ENCODE data around the gene GNG2.

GRCh38 chr14:51939226-51939625 is 78.8 kb downstream of the GNG2 start:
- TF ChIP-seq GATA3 (IDR thresholded peaks at IDR 0.05; ENCODE audit: low read depth, low read length) (no peak), GATA2 (IDR thresholded peaks at IDR 0.05; ENCODE audit: low read depth, low read length) (no peak)
